HG03342 (cell line): Measurements from ENCODE around the gene CAMK2N1.

Experiments
- ATAC-seq: cut with Tn5 transposase; IDR thresholded peaks from one replicate; pipeline ENCODE4 v1.9.1; 2021; ENCODE audit warnings: mild to moderate bottlenecking, moderate library complexity; ENCODE audit not compliant: unreplicated experiment

CAMK2N1 gene

DNA sequence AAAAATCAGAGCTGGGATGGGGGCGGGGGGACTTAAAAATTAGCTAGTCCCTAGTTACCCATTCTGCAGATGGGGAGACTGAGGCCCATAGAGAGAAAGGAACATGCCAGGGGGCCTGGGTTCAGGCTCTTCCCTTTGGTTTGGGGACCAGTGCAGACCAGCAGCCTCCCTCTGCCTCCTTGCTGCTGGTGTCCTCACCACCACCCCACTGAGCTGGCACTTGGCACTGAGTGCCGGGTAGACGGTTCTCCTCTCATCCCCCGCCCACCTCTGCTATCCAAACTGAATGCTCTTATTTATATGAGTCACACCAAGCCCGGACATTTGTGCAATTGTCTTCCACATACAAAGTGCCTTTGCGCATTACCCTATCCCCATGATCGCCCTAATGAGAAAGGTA lies 39.2 kb downstream of the CAMK2N1 start:
- no peak for ATAC-seq

DNA sequence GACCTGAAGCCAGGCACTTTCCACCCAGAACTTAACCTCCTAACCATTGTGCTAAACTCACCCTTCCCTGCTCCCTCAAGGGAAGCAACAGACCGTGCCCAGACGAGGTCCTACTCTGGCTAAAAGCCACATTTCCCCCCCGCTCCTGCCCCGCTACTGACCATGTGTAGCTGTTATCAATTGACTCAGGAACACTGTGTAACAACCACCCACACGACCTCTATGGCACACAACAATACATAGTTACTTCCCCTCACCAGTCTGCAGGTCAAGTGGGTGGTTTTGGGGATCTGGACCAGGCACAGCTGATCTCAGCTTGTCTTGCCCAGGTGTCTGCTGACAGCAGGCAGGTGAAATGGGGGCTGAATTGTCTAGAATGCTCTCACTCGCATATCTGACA lies 40.1 kb downstream of the CAMK2N1 start:
- ATAC-seq = no peak

- no peak for ATAC-seq
Observed at GRCh38 chr1:20443703-20444586, 42.1 kb downstream of the CAMK2N1 start.

DNA sequence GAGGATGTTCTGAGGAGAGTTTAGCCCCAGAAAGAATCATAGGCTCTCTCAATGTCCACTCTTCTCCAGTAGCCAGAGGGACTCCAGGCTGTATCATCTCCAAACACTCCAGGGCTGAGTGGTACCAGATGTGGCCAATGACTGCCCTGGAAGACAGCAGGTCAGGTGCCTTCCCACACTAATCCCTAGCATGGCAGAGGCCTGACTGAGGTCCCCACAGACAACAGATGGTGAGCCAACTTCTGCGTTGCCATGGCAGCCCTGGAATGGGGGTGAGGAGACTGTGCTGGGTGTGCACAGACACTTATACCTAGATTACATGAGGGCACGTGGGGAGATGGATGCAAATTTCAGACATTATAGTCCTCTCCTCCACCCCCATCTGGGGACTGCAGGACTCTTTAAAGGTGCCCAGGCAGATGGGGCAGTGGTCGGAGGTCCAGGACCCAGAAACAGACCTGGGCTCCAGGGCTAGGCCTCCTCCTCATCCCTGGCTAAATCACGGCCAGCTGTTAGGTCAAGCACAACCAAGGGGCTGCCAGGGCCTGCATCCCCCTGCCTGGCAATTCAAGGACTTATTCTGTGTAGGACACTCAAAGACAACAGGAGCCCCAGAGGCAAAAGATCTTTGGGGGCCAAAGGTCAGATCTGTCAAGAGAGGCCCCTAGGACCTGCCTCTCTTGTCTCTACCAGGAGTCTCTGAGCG lies 42.9 kb downstream of the CAMK2N1 start:
- ATAC-seq = no peak

DNA sequence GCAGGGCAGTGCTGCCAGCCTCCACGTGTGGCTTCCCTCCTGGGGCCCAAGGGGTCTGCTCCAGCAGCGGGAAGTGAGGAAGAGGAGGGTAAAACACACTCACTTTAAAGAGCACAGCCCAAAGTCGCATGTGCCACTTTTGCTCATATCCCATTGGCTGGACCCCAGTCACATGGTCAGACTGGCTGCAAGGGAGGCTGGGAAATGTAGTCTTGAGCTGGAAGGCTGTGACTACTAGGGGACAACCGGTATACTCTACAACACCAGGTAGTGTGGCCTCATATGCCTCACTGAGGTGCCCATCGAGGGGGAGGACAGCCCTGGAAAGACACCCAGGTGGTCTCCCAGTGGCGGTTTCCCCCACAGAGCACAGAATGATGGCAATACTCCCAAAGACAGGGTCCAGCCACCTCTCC lies 45.2 kb downstream of the CAMK2N1 start:
- no peak for ATAC-seq

- no peak for ATAC-seq
Observed at GRCh38 chr1:20439282-20439681, 46.7 kb downstream of the CAMK2N1 start.

DNA sequence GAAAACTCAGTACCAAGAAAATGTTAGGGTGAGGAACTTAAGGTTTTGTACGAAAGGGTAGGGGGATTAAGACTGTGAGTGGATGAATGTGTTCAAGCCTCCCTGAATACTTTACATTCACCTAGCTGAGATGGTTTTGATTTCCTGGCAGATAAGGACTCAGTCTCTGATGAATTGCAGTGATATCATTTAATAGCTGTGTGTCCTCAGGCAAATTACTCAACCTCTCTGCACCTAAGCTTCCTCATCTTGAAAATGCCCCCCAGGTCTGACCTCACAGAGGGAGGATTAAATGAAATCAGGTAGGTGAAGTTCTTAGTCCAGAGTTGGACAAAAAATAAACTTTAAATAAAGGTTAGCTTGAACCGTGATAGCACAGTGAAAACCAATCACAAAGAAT lies 48.4 kb downstream of the CAMK2N1 start:
- no peak for ATAC-seq

- no peak for ATAC-seq
Observed at GRCh38 chr1:20432891-20433290, 53.1 kb downstream of the CAMK2N1 start.
